Endodermal cell (in vitro differentiated cells): ENCODE results near the gene RPN1. TPM values are rescaled to one million over a fixed set of nuclear protein-coding genes. Genes with fewer than 3 reads are reported as not detected.

Source experiments
- DNase-seq: peaks from one replicate; pipeline ENCODE4 v3.0.0-alpha.2; 2017
- H3K27ac ChIP-seq: 2 replicates; pipeline ENCODE4 v1.5.1; 2013; ENCODE audit warnings: mild to moderate bottlenecking, low read depth, low read length, moderate library complexity
- H3K27me3 ChIP-seq: 2 replicates; pipeline ENCODE4 v1.6.1; 2013; ENCODE audit warnings: mild to moderate bottlenecking, low read length, moderate library complexity; ENCODE audit not compliant: insufficient read depth, control insufficient read depth, poor library complexity, severe bottlenecking
- H3K36me3 ChIP-seq: 2 replicates; pipeline ENCODE4 v1.7.0; 2013; ENCODE audit warnings: mild to moderate bottlenecking, low read length, moderate library complexity; ENCODE audit not compliant: control insufficient read depth, insufficient read depth
- H3K4me1 ChIP-seq: one replicate; pipeline ENCODE4 v1.7.0; 2013; ENCODE audit warnings: low read length; ENCODE audit not compliant: control insufficient read depth, insufficient read depth
- H3K4me3 ChIP-seq: 2 replicates; pipeline ENCODE4 v1.5.1; 2013; ENCODE audit warnings: mild to moderate bottlenecking, low read length, moderate library complexity
- H3K9ac ChIP-seq: 2 replicates; pipeline ENCODE4 v1.6.1; 2013; ENCODE audit warnings: mild to moderate bottlenecking, low read length, moderate library complexity; ENCODE audit not compliant: poor library complexity, severe bottlenecking; ENCODE audit errors: extremely low read depth
- H3K9me3 ChIP-seq: 2 replicates; pipeline ENCODE4 v1.6.1; 2013; ENCODE audit warnings: mild to moderate bottlenecking, low read length, moderate library complexity; ENCODE audit not compliant: control insufficient read depth
- H3K27ac Mint-ChIP-seq: 2 replicates; pipeline ENCODE4 v1.8.0; 2020; ENCODE audit warnings: mixed read lengths
- H3K27me3 Mint-ChIP-seq: 2 replicates; pipeline ENCODE4 v1.8.0; 2021; ENCODE audit warnings: mild to moderate bottlenecking, mixed read lengths; ENCODE audit not compliant: insufficient read depth
- H3K36me3 Mint-ChIP-seq: 2 replicates; pipeline ENCODE4 v1.8.0; 2020; ENCODE audit warnings: low read depth, mixed read lengths
- H3K4me1 Mint-ChIP-seq: 2 replicates; pipeline ENCODE4 v1.8.0; 2020; ENCODE audit warnings: mixed read lengths
- H3K4me3 Mint-ChIP-seq: 2 replicates; pipeline ENCODE4 v1.8.0; 2020; ENCODE audit warnings: mild to moderate bottlenecking, moderate library complexity, mixed read lengths
- H3K9me3 Mint-ChIP-seq: 2 replicates; pipeline ENCODE4 v1.8.0; 2020; ENCODE audit warnings: mild to moderate bottlenecking, mixed read lengths
- CTCF ChIP-seq: fragments of 200-600 bp; sonication (generic); conservative IDR thresholded peaks from 2 replicates; pipeline ENCODE4 v1.5.0; 2021; ENCODE audit warnings: antibody characterized with exemption, mild to moderate bottlenecking
- WGBS, 2 experiments: methylation state at CpG; one replicate each; pipeline versions ENCODE4 v1.1.5 to v1.1.7; 2013; ENCODE audit warnings: missing lambda C conversion rate in 2 of 2, mixed read lengths in 1 of 2; ENCODE audit not compliant: insufficient coverage in 1 of 2, insufficient read length in 1 of 2; 5-methylcytosine and 5-hydroxymethylcytosine counted together
- total RNA-seq, 2 donors: library from RNA; stranded (reverse); fragmentation: NEBNext Ultra II Directional in 1 of 2; extraction: Animal tissue kit (Norgen Biotek cat#: 25700) in 1 of 2; gene quantifications; 2 replicates in 1 of 2; 3 replicates in 1 of 2; pipeline ENCODE4 v1.2.1, GENCODE V29; 2021

Gene RPN1
- total RNA-seq, 2 donors from 2014 or later: 197 to 210 TPM

DNA sequence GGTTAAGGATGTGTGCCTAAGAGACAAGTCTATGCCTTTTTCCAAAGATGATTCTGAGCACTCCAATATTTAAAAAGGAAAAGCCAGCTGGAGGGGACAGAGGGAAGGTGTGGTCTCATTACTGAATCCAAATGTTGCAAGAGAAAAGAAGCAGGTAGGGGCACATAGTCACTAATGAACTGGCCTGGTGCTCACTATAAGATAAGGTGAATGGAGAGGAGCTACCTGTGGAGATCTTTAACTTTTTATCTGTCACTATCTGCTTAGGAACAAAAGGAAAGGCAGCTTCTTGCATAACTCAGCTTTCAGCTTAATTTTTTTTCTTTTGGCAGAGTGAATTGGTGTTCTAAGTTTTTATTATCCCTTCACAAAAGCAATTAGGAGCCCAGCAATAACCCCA is 69.1 kb downstream of the RPN1 start:
- H3K27me3 Mint-ChIP-seq: peaks cover 10% of the 10 kb centered on the region
- no peak for TF ChIP-seq CTCF
- H3K36me3 Mint-ChIP-seq: no peaks in the 10 kb centered on the region
- Histone ChIP-seq H3K27ac (no peak overlapping the region), H3K27me3 (no peaks in the 10 kb centered on the region), H3K9me3 (peaks cover 8% of the 10 kb centered on the region), H3K9ac (no peak overlapping the region), H3K36me3 (no peaks in the 10 kb centered on the region), H3K4me1 (peaks cover 17% of the 10 kb centered on the region), H3K4me3 (no peak overlapping the region)
- peak overlapping the region; percentile 12 for H3K27ac Mint-ChIP-seq
- no peak overlapping the region for H3K4me3 Mint-ChIP-seq
- no peak for DNase-seq
- H3K4me1 Mint-ChIP-seq: peaks cover 41% of the 10 kb centered on the region
- H3K9me3 Mint-ChIP-seq: peaks cover 13% of the 10 kb centered on the region

- Histone ChIP-seq H3K4me3 (peak overlapping the region; percentile 49), H3K27ac (no peak overlapping the region), H3K27me3 (no peaks in the 10 kb centered on the region), H3K4me1 (peaks cover 17% of the 10 kb centered on the region), H3K9me3 (peaks cover 8% of the 10 kb centered on the region), H3K36me3 (no peaks in the 10 kb centered on the region), H3K9ac (no peak overlapping the region)
- H3K9me3 Mint-ChIP-seq: peaks cover 13% of the 10 kb centered on the region
- WGBS, 2 experiments: 100% methylated on average over 1 to 2 of the region's 2 CpGs
- H3K4me3 Mint-ChIP-seq: no peak overlapping the region
- H3K27me3 Mint-ChIP-seq: peaks cover 6% of the 10 kb centered on the region
- no peak for DNase-seq
- no peaks in the 10 kb centered on the region for H3K36me3 Mint-ChIP-seq
- TF ChIP-seq CTCF: no peak
- H3K4me1 Mint-ChIP-seq: peaks cover 45% of the 10 kb centered on the region
- H3K27ac Mint-ChIP-seq: no peak overlapping the region
These were observed 70.7 kb downstream of the RPN1 start for GRCh38 chr3:128579927-128580326.

DNA sequence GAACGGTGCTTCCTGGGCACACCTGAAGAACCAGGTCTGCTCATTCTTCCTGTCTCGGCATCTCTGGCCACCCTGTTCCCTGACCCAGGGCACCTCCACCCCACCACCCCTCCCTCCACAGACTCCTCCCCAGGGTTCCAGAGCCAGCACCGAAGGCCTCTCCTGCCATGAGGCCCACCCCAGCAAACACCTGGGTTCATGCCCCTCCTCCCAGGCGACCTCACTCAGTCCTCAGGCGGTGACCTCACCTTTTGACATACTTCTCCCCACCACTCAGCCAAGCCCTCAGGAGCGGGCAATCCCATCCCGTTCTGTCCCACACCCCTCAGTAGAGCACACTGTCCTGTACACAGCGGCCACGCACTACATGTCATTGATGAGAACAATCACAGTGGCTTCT is 72.3 kb downstream of the RPN1 start:
- Histone ChIP-seq H3K9ac (no peak overlapping the region), H3K27ac (no peak overlapping the region), H3K4me1 (peaks cover 23% of the 10 kb centered on the region), H3K4me3 (no peak overlapping the region), H3K9me3 (peaks cover 8% of the 10 kb centered on the region), H3K36me3 (no peaks in the 10 kb centered on the region), H3K27me3 (no peaks in the 10 kb centered on the region)
- Mint-ChIP-seq H3K36me3 (no peaks in the 10 kb centered on the region), H3K27me3 (peaks cover 3% of the 10 kb centered on the region), H3K4me3 (no peak overlapping the region), H3K9me3 (peaks cover 13% of the 10 kb centered on the region), H3K4me1 (peaks cover 41% of the 10 kb centered on the region), H3K27ac (peak overlapping the region; percentile 88)
- TF ChIP-seq CTCF: no peak
- DNase-seq: peak; percentile 75
- WGBS, 2 experiments: 91 to 97% methylated on average over 3 to 9 of the region's 9 CpGs
